SK-N-MC (cell line): Measurements from ENCODE around the gene GMPPA.

Experiments
- EZH2 ChIP-seq: fragments of 200-600 bp; sonication (generic); IDR thresholded peaks from one replicate; pipeline ENCODE4 v1.6.1; 2017; ENCODE audit warnings: antibody characterized with exemption
- FOXP2 ChIP-seq: optimal IDR thresholded peaks from 2 replicates; pipeline ENCODE3; 2011; ENCODE audit warnings: mild to moderate bottlenecking, moderate library complexity; ENCODE audit not compliant: insufficient read depth; ENCODE audit errors: extremely low read length, control extremely low read depth
- POLR2AphosphoS5 ChIP-seq: IDR thresholded peaks from 2 replicates; pipeline ENCODE4 v1.6.1; 2012; ENCODE audit warnings: mild to moderate bottlenecking, low read depth, low read length, borderline replicate concordance

DNA sequence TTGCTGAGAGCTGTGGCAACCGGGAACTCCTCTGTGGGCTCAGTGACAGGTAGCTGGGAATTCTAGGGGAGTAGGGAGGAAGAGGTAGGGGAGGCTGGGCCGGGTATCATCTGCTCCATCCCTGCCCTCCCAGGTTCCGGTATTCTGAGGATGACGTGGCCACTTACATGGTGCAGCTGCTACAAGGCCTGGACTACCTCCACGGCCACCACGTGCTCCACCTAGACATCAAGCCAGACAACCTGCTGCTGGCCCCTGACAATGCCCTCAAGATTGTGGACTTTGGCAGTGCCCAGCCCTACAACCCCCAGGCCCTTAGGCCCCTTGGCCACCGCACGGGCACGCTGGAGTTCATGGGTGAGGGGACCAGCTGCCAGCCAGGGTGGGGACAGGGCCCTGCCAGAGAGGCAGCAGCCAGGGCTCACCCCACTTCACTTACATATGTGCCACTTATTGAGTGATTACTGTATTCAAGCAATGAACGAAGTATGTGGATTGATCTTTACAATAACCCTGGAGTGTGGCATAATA lies 8.0 kb upstream of the GMPPA start:
- no peak for TF ChIP-seq POLR2AphosphoS5
- TF ChIP-seq EZH2: no peak
- TF ChIP-seq FOXP2: no peak
